Parathyroid adenoma (tissue), 2 donors: ENCODE data around the gene INPP5A.

Experiments
- H2AFZ ChIP-seq: fragments of 300-600 bp; sonication (generic); one replicate; pipeline ENCODE4 v1.7.0; 2017; ENCODE audit warnings: antibody characterized with exemption, mild to moderate bottlenecking
- H3K27ac ChIP-seq: fragments of 300-600 bp; sonication (generic); one replicate; pipeline ENCODE4 v1.7.0; 2017
- H3K27me3 ChIP-seq: fragments of 300-600 bp; sonication (generic); one replicate; pipeline ENCODE4 v1.7.0; 2017; ENCODE audit warnings: low read length; ENCODE audit not compliant: control insufficient read depth, insufficient read depth
- H3K36me3 ChIP-seq: fragments of 300-600 bp; sonication (generic); one replicate; pipeline ENCODE4 v1.7.0; 2017; ENCODE audit warnings: low read length; ENCODE audit not compliant: control insufficient read depth, insufficient read depth
- H3K4me1 ChIP-seq: fragments of 300-600 bp; sonication (generic); one replicate; pipeline ENCODE4 v1.7.0; 2017; ENCODE audit warnings: control low read depth
- H3K4me2 ChIP-seq: fragments of 300-600 bp; sonication (generic); one replicate; pipeline ENCODE4 v1.7.0; 2017; ENCODE audit warnings: low read length
- H3K4me3 ChIP-seq: fragments of 300-600 bp; sonication (generic); one replicate; pipeline ENCODE4 v1.7.0; 2017; ENCODE audit warnings: low read depth, low read length
- H3K79me2 ChIP-seq: fragments of 300-600 bp; sonication (generic); one replicate; pipeline ENCODE4 v1.7.0; 2017; ENCODE audit warnings: control low read depth
- H3K9ac ChIP-seq: fragments of 300-600 bp; sonication (generic); one replicate; pipeline ENCODE4 v1.7.0; 2017; ENCODE audit warnings: mild to moderate bottlenecking
- H3K9me3 ChIP-seq: fragments of 300-600 bp; sonication (generic); one replicate; pipeline ENCODE4 v1.7.0; 2017; ENCODE audit warnings: low read length; ENCODE audit not compliant: control insufficient read depth
- TF ChIP-seq, protein P1 (sequence below): fragments of 300-600 bp; sonication (generic); IDR thresholded peaks from one replicate; pipeline ENCODE4 v1.7.0; 2017; ENCODE audit warnings: antibody characterized with exemption, mild to moderate bottlenecking
- donor health status: primary hyperparathyroidism.

The INPP5A gene

DNA sequence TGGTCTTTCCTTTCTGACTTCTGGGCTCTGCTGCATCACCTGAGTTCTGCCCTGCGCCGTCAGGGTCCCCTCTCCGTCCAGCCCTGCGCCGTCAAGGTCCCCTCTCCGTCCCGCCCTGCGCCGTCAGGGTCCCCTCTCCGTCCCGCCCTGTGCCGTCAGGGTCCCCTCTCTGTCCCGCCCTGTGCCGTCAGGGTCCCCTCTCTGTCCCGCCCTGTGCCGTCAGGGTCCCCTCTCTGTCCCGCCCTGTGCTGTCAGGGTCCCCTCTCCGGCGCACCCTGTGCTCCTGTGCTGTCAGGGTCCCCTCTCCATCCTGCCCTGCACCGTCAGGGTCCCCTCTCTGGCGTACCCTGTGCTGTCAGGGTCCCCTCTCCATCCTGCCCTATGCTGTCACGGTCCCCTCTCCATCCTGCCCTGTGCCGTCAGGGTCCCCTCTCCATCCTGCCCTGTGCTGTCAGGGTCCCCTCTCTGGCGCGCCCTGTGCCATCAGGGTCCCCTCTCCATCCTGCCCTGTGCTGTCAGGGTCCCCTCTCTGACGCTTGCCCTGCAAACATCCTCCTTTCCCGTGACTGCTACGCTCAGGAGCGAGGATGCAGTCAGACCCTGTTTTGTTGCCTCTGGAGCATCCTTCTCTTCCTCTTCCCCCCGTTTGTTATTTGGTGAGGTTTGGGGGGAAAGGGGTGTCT is 66.4 kb downstream of the INPP5A start:
- Histone ChIP-seq H3K27ac (no peak overlapping the region), H3K9ac (no peak overlapping the region), H3K9me3 (no peaks in the 10 kb centered on the region), H3K4me2 (no peak overlapping the region), H3K79me2 (peaks cover 63% of the 10 kb centered on the region), H3K27me3 (no peaks in the 10 kb centered on the region), H3K4me1 (no peaks in the 10 kb centered on the region), H2AFZ (no peak overlapping the region), H3K4me3 (no peak overlapping the region), H3K36me3 (no peaks in the 10 kb centered on the region)
- TF ChIP-seq, protein P1, sequence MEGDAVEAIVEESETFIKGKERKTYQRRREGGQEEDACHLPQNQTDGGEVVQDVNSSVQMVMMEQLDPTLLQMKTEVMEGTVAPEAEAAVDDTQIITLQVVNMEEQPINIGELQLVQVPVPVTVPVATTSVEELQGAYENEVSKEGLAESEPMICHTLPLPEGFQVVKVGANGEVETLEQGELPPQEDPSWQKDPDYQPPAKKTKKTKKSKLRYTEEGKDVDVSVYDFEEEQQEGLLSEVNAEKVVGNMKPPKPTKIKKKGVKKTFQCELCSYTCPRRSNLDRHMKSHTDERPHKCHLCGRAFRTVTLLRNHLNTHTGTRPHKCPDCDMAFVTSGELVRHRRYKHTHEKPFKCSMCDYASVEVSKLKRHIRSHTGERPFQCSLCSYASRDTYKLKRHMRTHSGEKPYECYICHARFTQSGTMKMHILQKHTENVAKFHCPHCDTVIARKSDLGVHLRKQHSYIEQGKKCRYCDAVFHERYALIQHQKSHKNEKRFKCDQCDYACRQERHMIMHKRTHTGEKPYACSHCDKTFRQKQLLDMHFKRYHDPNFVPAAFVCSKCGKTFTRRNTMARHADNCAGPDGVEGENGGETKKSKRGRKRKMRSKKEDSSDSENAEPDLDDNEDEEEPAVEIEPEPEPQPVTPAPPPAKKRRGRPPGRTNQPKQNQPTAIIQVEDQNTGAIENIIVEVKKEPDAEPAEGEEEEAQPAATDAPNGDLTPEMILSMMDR = no peak

DNA sequence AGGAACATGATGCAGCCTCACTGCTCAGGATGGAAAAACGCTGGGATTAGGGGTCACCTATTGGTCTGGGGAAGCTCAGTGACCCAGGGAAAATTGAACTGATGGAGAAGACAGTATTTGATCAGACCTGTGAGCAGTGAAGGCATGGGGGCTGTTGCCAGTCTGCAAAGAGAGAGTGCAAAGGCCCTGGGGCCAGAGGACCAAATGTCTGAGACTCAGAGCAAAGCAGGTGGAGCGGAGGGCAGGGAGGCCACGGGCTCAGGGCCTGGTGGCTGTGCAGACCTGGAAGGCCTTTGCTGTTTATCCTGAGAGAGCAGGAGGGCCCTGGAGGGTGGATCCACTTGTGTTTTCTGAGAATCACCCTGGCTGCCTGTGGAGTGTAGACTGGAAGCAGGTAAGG is 67.1 kb downstream of the INPP5A start:
- H3K9me3 ChIP-seq = no peaks in the 10 kb centered on the region
- H3K4me2 ChIP-seq = no peak overlapping the region
- peaks cover 56% of the 10 kb centered on the region for H3K79me2 ChIP-seq
- H3K4me3 ChIP-seq = no peak overlapping the region
- no peaks in the 10 kb centered on the region for H3K27me3 ChIP-seq
- H3K4me1 ChIP-seq = no peaks in the 10 kb centered on the region
- H2AFZ ChIP-seq = no peak overlapping the region
- TF ChIP-seq, protein P1 = no peak
- no peak overlapping the region for H3K9ac ChIP-seq
- H3K36me3 ChIP-seq = no peaks in the 10 kb centered on the region
- H3K27ac ChIP-seq = no peak overlapping the region

DNA sequence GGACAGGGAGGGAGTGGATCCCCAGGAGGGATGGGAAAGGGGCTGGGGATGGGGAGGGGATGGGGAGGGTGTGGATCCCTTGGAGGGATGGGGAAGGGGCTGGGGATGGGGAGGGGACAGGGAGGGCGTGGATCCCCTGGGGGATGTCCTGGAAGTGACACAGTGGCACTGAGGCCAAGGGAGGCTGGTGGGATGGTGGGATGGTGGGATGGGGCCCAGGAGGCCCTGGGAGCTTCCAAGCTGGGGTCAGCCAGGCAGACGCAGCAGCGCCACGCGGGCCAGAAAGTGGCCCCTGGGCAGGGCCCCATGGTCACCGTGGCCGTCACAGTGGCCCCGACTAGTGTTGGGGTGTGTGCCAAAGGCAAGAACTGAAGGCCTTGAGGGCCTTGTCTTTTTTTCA is 67.8 kb downstream of the INPP5A start:
- H3K36me3 ChIP-seq = no peaks in the 10 kb centered on the region
- H2AFZ ChIP-seq = no peak overlapping the region
- TF ChIP-seq, protein P1 = no peak
- no peaks in the 10 kb centered on the region for H3K27me3 ChIP-seq
- no peak overlapping the region for H3K27ac ChIP-seq
- no peak overlapping the region for H3K4me3 ChIP-seq
- H3K4me1 ChIP-seq = no peaks in the 10 kb centered on the region
- H3K4me2 ChIP-seq = no peak overlapping the region
- H3K9me3 ChIP-seq = no peaks in the 10 kb centered on the region
- H3K79me2 ChIP-seq = peaks cover 54% of the 10 kb centered on the region
- H3K9ac ChIP-seq = no peak overlapping the region

DNA sequence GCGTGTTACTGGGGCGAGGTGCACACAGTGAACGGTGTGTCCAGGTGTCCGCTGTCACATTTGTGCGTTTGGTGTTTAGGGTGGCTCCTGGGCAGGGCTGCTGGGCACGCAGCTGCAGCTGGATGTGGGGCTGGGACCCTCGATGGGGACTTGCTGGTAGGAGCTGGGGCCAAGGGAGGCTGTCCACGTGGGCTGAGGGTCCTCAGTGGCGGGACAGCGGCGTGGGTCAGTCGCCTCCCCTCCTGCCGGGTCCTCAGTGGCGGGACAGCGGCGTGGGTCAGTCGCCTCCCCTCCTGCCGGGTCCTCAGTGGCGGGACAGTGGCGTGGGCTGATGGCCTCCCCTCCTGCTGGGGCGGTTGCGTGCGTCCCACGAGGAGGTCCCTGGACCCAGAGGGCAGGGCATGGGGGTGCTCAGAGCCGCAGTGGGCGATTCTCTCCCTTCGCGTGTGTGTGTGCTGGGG is 68.5 kb downstream of the INPP5A start:
- no peaks in the 10 kb centered on the region for H3K27me3 ChIP-seq
- no peak overlapping the region for H3K4me2 ChIP-seq
- H3K9ac ChIP-seq = no peak overlapping the region
- no peaks in the 10 kb centered on the region for H3K9me3 ChIP-seq
- H3K4me1 ChIP-seq = no peaks in the 10 kb centered on the region
- H3K27ac ChIP-seq = no peak overlapping the region
- no peak overlapping the region for H2AFZ ChIP-seq
- H3K4me3 ChIP-seq = no peak overlapping the region
- TF ChIP-seq, protein P1 = no peak
- peaks cover 55% of the 10 kb centered on the region for H3K79me2 ChIP-seq
- no peaks in the 10 kb centered on the region for H3K36me3 ChIP-seq
